GM19351 (cell line): ENCODE data around the gene STN1.

Experiments
- ATAC-seq: cut with Tn5 transposase; IDR thresholded peaks from one replicate; pipeline ENCODE4 v1.9.1; 2021; ENCODE audit warnings: mild to moderate bottlenecking, moderate library complexity; ENCODE audit not compliant: unreplicated experiment

The STN1 gene

DNA sequence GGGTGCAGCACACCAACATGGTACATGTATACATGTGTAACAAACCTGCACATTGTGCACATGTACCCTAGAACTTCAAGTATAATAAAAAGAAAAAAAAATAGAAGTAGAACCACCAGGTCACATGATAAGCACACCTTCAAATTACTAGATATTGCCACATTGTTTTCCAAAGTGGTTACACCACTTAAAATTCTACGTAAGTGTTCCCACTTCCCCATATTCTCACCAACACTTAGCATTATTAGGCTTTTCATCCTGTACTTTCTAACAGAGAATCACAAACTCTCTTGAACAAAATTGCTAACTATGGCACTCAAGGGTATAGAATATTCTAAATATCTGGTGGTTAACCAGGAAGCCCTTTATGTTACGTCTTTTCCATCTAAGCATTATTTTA is 85.2 kb downstream of the STN1 start:
- no peak for ATAC-seq
